CD4-positive, alpha-beta T cell (primary cell): ENCODE data around the gene NMNAT2. TPM values are rescaled to one million over a fixed set of nuclear protein-coding genes. Genes with fewer than 3 reads are reported as not detected.

ENCODE experiments used
- ATAC-seq: fragments of 200-7000 bp; cut with Tn5 transposase; one replicate; pipeline ENCODE4 v1.10.0; 2022; ENCODE audit warnings: mild to moderate bottlenecking; ENCODE audit not compliant: poor library complexity
- CTCF ChIA-PET: fragments of 350-600 bp; sonication (Branson Sonifier 250); formaldehyde crosslinking; loops from one replicate; lab custom pipeline; 2021; ENCODE audit warnings: antibody characterized with exemption, inconsistent platforms; lab: Charles Lee
- POLR2A ChIA-PET: fragments of 350-600 bp; sonication (Branson Sonifier 250); formaldehyde crosslinking; loops from one replicate; lab custom pipeline; 2021; ENCODE audit warnings: antibody characterized with exemption, inconsistent platforms; lab: Charles Lee
- DNase-seq, 14 experiments: peaks; one replicate each; pipeline ENCODE4 v3.0.0-alpha.2; 2013 to 2020; ENCODE audit warnings: mixed read lengths in 2 of 14
- H3K27ac ChIP-seq, 2 donors: one replicate each; pipeline versions ENCODE4 v1.5.1 to v1.7.0; 2013; ENCODE audit warnings: low read length in 2 of 2, low read depth in 1 of 2, mild to moderate bottlenecking in 1 of 2
- H3K27me3 ChIP-seq, 2 experiments: 1 replicate in 1 of 2; 2 replicates in 1 of 2; pipeline versions ENCODE4 v1.6.1 to v1.7.0; 2013; ENCODE audit warnings: low read length in 2 of 2, control low read depth in 1 of 2, mild to moderate bottlenecking in 1 of 2, moderate library complexity in 1 of 2; ENCODE audit not compliant: insufficient read depth in 2 of 2, control insufficient read depth in 1 of 2
- H3K36me3 ChIP-seq: one replicate; pipeline ENCODE4 v1.6.1; 2013; ENCODE audit warnings: low read length, control low read depth; ENCODE audit not compliant: insufficient read depth
- H3K4me1 ChIP-seq: one replicate; pipeline ENCODE4 v1.6.1; 2013; ENCODE audit warnings: low read length, control low read depth; ENCODE audit not compliant: insufficient read depth
- H3K4me3 ChIP-seq: one replicate; pipeline ENCODE4 v1.5.1; 2013; ENCODE audit warnings: mild to moderate bottlenecking, low read length, moderate library complexity
- H3K9me3 ChIP-seq, 2 experiments: 1 replicate in 1 of 2; 2 replicates in 1 of 2; pipeline versions ENCODE4 v1.6.1 to v1.7.0; 2013; ENCODE audit warnings: low read length in 2 of 2, mild to moderate bottlenecking in 2 of 2, control low read depth in 1 of 2, moderate library complexity in 1 of 2; ENCODE audit not compliant: control insufficient read depth in 1 of 2, insufficient read depth in 1 of 2
- H3K27ac Mint-ChIP-seq: one replicate; pipeline ENCODE4 v1.8.0; 2020; ENCODE audit warnings: mixed read lengths
- H3K27me3 Mint-ChIP-seq: one replicate; pipeline ENCODE4 v1.8.0; 2021; ENCODE audit warnings: mixed read lengths
- H3K36me3 Mint-ChIP-seq: one replicate; pipeline ENCODE4 v1.8.0; 2021; ENCODE audit warnings: low read depth, mixed read lengths
- H3K4me1 Mint-ChIP-seq: one replicate; pipeline ENCODE4 v1.8.0; 2021; ENCODE audit warnings: low read depth, mixed read lengths
- H3K4me3 Mint-ChIP-seq: one replicate; pipeline ENCODE4 v1.8.0; 2020; ENCODE audit warnings: mild to moderate bottlenecking, mixed read lengths
- H3K9me3 Mint-ChIP-seq: one replicate; pipeline ENCODE4 v1.8.0; 2020; ENCODE audit warnings: mixed read lengths
- intact Hi-C, 2 experiments: fragments of 100-400 bp; cut with DNase I in 1 of 2; cut with micrococcal nuclease in 1 of 2; formaldehyde crosslinking; loops; one replicate each; pipeline versions ENCODE4 v1.15.1 to v1.9.0; 2023 to 2025; cut with DNase I, micrococcal nuclease
- total RNA-seq, 174 experiments: library from RNA in 2 of 174; stranded (reverse) in 2 of 174; gene quantifications; one replicate each; pipeline ENCODE4 v1.2.3 and lab custom pipeline; 2021 to 2026
- TF ChIP-seq, protein P1 (sequence below): fragments of 200-600 bp; IDR thresholded peaks from one replicate; pipeline ENCODE4 v1.8.0; 2022; ENCODE audit warnings: antibody characterized with exemption, mild to moderate bottlenecking

Gene NMNAT2
- total RNA-seq, 2 experiments from 2014 or later: not detected

DNA sequence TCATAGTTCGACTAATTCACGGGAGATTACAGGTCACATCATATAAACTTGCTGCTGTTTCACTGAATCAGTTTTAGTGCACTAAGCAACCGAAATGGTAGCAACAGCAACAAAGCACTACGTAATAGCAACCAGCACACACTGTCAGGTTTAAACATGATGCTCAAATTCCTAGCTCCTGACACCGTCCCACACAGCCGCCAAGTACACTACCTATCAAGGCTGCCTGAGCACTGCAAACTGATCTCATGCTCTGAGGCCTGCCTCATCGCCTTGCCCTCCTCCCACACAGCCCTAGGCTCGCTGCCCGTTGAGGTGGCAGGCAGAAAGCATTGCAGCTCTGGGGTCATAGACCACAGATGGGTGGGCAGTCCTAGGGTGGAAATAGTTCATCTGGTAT, 219.7 kb downstream of the NMNAT2 start:
- Mint-ChIP-seq H3K36me3 (no peaks in the 10 kb centered on the region), H3K4me1 (peaks cover 14% of the 10 kb centered on the region), H3K4me3 (no peak overlapping the region), H3K27ac (no peak overlapping the region), H3K27me3 (peaks cover 27% of the 10 kb centered on the region), H3K9me3 (no peaks in the 10 kb centered on the region)
- no peak overlapping the region for H3K27ac ChIP-seq
- no peaks in the 10 kb centered on the region for H3K9me3 ChIP-seq
- POLR2A ChIA-PET: no interaction called here
- intact Hi-C loops: no loop called here
- ATAC-seq: no peak
- H3K36me3 ChIP-seq: no peaks in the 10 kb centered on the region
- TF ChIP-seq, protein P1, sequence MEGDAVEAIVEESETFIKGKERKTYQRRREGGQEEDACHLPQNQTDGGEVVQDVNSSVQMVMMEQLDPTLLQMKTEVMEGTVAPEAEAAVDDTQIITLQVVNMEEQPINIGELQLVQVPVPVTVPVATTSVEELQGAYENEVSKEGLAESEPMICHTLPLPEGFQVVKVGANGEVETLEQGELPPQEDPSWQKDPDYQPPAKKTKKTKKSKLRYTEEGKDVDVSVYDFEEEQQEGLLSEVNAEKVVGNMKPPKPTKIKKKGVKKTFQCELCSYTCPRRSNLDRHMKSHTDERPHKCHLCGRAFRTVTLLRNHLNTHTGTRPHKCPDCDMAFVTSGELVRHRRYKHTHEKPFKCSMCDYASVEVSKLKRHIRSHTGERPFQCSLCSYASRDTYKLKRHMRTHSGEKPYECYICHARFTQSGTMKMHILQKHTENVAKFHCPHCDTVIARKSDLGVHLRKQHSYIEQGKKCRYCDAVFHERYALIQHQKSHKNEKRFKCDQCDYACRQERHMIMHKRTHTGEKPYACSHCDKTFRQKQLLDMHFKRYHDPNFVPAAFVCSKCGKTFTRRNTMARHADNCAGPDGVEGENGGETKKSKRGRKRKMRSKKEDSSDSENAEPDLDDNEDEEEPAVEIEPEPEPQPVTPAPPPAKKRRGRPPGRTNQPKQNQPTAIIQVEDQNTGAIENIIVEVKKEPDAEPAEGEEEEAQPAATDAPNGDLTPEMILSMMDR: no peak
- CTCF ChIA-PET: no interaction called here
- H3K27me3 ChIP-seq: peaks cover 5 to 9% of the 10 kb centered on the region in 2 experiments
- peaks cover 5% of the 10 kb centered on the region for H3K4me1 ChIP-seq
- H3K4me3 ChIP-seq: no peak overlapping the region
- no peak for DNase-seq

Other genes starting within 250 kb of the NMNAT2 start
- not detected for gene LAMC2, start 232.1 kb downstream of the NMNAT2 start, total RNA-seq
- gene SMG7, start 54.1 kb upstream of the NMNAT2 start, total RNA-seq: 10 to 100 TPM; 35.2 to 39.1 TPM
- gene NCF2, start 172.1 kb upstream of the NMNAT2 start, total RNA-seq: 1 to 10 TPM; 2.9 to 3.1 TPM
- gene ARPC5, start 217.4 kb upstream of the NMNAT2 start, total RNA-seq: 10 to 100 TPM; 21.4 to 23.0 TPM
- gene APOBEC4, start 234.9 kb upstream of the NMNAT2 start, total RNA-seq: not detected